Common myeloid progenitor, CD34-positive (primary cell): ENCODE measurements around the gene FBF1.
A peak's percentile ranks its signal among the peaks of the same experiment; 100 is the strongest.

ENCODE experiments used
- CTCF ChIA-PET: fragments of 350-600 bp; sonication (Branson Sonifier 250); formaldehyde crosslinking; loops from one replicate; lab custom pipeline; 2021; ENCODE audit warnings: antibody characterized with exemption; lab: Charles Lee
- POLR2A ChIA-PET: fragments of 350-600 bp; sonication (Branson Sonifier 250); formaldehyde crosslinking; loops from one replicate; lab custom pipeline; 2021; ENCODE audit warnings: antibody characterized with exemption; lab: Charles Lee
- DNase-seq, 3 donors: peaks; one replicate each; pipeline versions ENCODE4 v3.0.0 to v3.0.0-alpha.2; 2013
- H3K27ac ChIP-seq, 2 experiments: 1 replicate in 1 of 2; 2 replicates in 1 of 2; pipeline ENCODE4 v1.7.0; 2013; ENCODE audit warnings: inconsistent platforms in 2 of 2, low read length in 2 of 2, mild to moderate bottlenecking in 2 of 2, low read depth in 1 of 2, moderate library complexity in 1 of 2; ENCODE audit not compliant: severe bottlenecking in 2 of 2, insufficient read depth in 1 of 2, poor library complexity in 1 of 2
- H3K27me3 ChIP-seq, 5 experiments: replicated peaks in 2 of 5; 1 replicate in 3 of 5; 2 replicates in 2 of 5; pipeline versions ENCODE4 v1.6.1 to v1.7.0; 2013; ENCODE audit warnings: low read length in 4 of 5, mild to moderate bottlenecking in 2 of 5, moderate library complexity in 2 of 5, inconsistent platforms in 1 of 5; ENCODE audit not compliant: insufficient read depth in 5 of 5, control insufficient read depth in 4 of 5
- H3K36me3 ChIP-seq, 4 experiments: 1 replicate in 2 of 4; 2 replicates in 2 of 4; pipeline versions ENCODE4 v1.6.1 to v1.7.0; 2013; ENCODE audit warnings: low read length in 3 of 4, control low read depth in 1 of 4, mild to moderate bottlenecking in 1 of 4; ENCODE audit not compliant: control insufficient read depth in 4 of 4, insufficient read depth in 4 of 4
- H3K4me1 ChIP-seq, 4 experiments: 1 replicate in 3 of 4; 2 replicates in 1 of 4; pipeline versions ENCODE4 v1.6.1 to v1.7.1; 2013; ENCODE audit warnings: low read length in 3 of 4, mild to moderate bottlenecking in 3 of 4, control low read depth in 1 of 4, inconsistent platforms in 1 of 4, moderate library complexity in 1 of 4; ENCODE audit not compliant: control insufficient read depth in 4 of 4, insufficient read depth in 4 of 4; ENCODE audit errors: control extremely low read depth in 1 of 4
- H3K4me3 ChIP-seq, 7 experiments: 1 replicate in 4 of 7; 2 replicates in 3 of 7; pipeline versions ENCODE4 v1.5.1 to v1.7.0; 2013; ENCODE audit warnings: mild to moderate bottlenecking in 7 of 7, low read length in 6 of 7, moderate library complexity in 6 of 7, inconsistent platforms in 2 of 7, low read depth in 2 of 7, control low read depth in 1 of 7; ENCODE audit not compliant: insufficient read depth in 4 of 7, control insufficient read depth in 1 of 7; ENCODE audit errors: extremely low read depth in 1 of 7
- H3K9me3 ChIP-seq, 5 experiments: 1 replicate in 4 of 5; 2 replicates in 1 of 5; pipeline versions ENCODE4 v1.6.1 to v1.7.1; 2013; ENCODE audit warnings: low read length in 4 of 5, mild to moderate bottlenecking in 2 of 5, inconsistent platforms in 1 of 5, low read depth in 1 of 5, moderate library complexity in 1 of 5; ENCODE audit not compliant: control insufficient read depth in 4 of 5, insufficient read depth in 2 of 5; ENCODE audit errors: control extremely low read depth in 1 of 5
- WGBS: methylation state at CpG from one replicate; pipeline ENCODE4 v1.1.5; 2013; ENCODE audit not compliant: insufficient coverage; 5-methylcytosine and 5-hydroxymethylcytosine counted together

FBF1 gene

DNA sequence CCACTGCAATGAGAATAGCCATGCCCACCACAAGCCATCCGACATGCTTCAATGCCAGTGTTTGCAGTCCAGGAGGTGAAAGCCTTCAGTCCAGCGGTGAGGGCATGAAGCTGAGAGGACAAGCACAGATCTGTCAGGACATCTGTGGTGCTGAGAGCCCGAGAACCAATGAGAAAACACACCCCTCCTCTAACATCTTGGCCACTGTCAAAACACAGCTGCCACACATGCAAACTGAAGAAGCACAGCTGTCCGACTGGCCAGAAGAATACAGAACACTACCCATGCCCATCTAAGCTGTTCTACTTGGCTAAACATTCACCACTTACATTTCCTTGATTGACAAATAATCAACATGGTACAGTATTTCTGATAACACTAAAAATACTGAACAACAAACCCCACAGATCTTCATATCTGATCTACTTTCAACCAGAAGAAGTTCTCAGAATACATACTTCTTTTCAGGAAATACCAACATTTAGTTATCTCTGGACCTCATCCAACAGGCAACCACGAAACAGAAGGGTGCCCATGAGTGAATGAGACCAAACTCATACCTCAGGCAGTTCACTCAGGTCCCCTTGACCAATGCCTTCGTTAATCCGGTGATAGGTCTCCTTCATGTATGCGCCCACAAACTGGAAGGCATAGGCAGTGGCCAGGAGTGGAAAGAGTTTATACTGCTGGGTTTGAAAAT is 10.2 kb upstream of the FBF1 start:
- peaks cover 0 to 5% (median 2%) of the 10 kb centered on the region in 4 experiments for H3K4me1 ChIP-seq
- peak in 2 of 3 donors; percentile 16 to 26 for DNase-seq
- POLR2A ChIA-PET = interaction anchor here (0.6 kb wide), 1 partner anchor 41 kb away, joined by 3 read pairs; no protein-coding TSS in a partner anchor
- CTCF ChIA-PET = interaction anchor here (1.4 kb wide), 1 partner anchor 9 kb away, joined by 4 read pairs; no protein-coding TSS in a partner anchor
- H3K9me3 ChIP-seq = no peaks in the 10 kb centered on the region
- 83% methylated on average over 5 of the region's 8 CpGs for WGBS
- no peaks in the 10 kb centered on the region for H3K27me3 ChIP-seq
- H3K27ac ChIP-seq = peak overlapping the region in 1 of 2 experiments; percentile 16
- peaks cover 32 to 76% (median 52%) of the 10 kb centered on the region in 4 experiments for H3K36me3 ChIP-seq
- no peak overlapping the region for H3K4me3 ChIP-seq

DNA sequence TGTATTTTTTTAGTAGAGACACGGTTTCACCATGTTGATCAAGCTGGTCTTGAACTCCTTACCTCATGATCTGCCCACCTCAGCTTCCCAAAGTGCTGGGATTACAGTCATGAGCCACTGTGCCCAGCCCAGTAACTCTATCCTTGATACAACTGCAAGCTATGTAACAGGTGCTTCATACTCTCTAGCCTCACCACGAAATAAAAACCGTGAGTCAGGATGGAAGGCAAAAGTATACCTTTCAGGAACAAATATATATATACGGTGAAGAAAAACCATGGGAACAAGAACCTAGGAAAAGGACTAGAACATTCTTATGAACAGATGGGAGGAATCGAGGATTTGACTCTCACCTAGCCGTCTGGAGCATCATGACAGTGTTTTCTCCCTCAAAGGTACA is 9.6 kb upstream of the FBF1 start:
- ChIA-PET CTCF (interaction anchor here (0.9 to 1.4 kb wide), 2 partner anchors 9 to 55 kb away, joined by 3 to 4 read pairs; no protein-coding TSS in a partner anchor), POLR2A (no interaction called here)
- Histone ChIP-seq H3K4me1 (peaks cover 0 to 5% (median 2%) of the 10 kb centered on the region in 4 experiments), H3K4me3 (no peak overlapping the region), H3K9me3 (no peaks in the 10 kb centered on the region), H3K27ac (no peak overlapping the region), H3K36me3 (peaks cover 29 to 77% (median 50%) of the 10 kb centered on the region in 4 experiments), H3K27me3 (no peaks in the 10 kb centered on the region)
- 100% methylated on average over 5 of the region's 6 CpGs for WGBS
- no peak for DNase-seq

DNA sequence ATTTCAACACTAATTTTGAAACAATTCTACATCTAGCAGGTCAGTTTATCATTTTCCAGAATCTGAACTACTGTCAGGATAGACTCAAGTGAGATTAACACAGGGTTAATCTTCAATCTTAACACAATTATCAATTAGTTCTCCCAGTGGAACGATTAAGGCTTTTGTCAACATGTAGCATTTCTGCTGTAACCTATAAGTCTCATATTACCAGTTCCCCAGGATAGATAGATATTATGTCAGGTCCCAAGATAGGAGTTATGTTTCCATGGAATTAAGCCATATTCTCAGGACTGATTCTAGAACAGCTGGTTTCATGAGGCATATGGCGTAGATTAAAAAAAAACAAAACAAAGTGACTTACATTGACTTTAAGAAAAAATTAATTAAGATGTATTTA is 4.4 kb upstream of the FBF1 start:
- Histone ChIP-seq H3K36me3 (peaks cover 16 to 46% (median 31%) of the 10 kb centered on the region in 4 experiments), H3K27me3 (no peaks in the 10 kb centered on the region), H3K4me3 (no peak overlapping the region), H3K4me1 (peaks cover 0 to 12% (median 9%) of the 10 kb centered on the region in 4 experiments), H3K27ac (no peak overlapping the region), H3K9me3 (no peaks in the 10 kb centered on the region)
- DNase-seq = no peak
- ChIA-PET CTCF (interaction anchor here (0.8 kb wide), 1 partner anchor 120 kb away, joined by 3 read pairs; no protein-coding TSS in a partner anchor), POLR2A (no interaction called here)
- 50% methylated on average over 1 of the region's 2 CpGs for WGBS

DNA sequence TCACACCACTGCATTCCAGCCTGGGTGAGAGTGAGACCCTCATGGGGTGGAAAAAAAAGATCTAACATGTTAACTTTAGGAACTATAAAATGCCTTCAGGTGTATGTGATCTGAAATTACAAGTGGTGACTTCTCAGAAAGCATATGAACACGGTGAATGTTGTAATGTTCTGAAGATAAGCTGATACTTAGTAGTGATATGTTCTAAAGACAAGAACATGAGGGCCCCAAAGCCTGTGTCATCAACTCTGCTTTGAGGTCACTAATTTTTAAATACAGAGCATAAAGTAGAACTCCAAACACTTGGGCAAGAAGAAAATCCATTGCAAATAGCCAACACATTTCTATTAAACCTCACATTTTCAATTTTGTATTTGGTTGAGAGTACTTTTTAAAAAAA is 2.6 kb upstream of the FBF1 start:
- POLR2A ChIA-PET = interaction anchor here (0.8 kb wide), 1 partner anchor 22 kb away, joined by 3 read pairs; no protein-coding TSS in a partner anchor
- no peaks in the 10 kb centered on the region for H3K27me3 ChIP-seq
- peaks cover 8 to 31% (median 19%) of the 10 kb centered on the region in 4 experiments for H3K36me3 ChIP-seq
- DNase-seq = no peak
- peaks cover 0 to 13% (median 10%) of the 10 kb centered on the region in 4 experiments for H3K4me1 ChIP-seq
- no peaks in the 10 kb centered on the region for H3K9me3 ChIP-seq
- H3K4me3 ChIP-seq = no peak overlapping the region
- H3K27ac ChIP-seq = no peak overlapping the region
- CTCF ChIA-PET = interaction anchor here (1.0 kb wide), 1 partner anchor 10 kb away, joined by 3 read pairs; no protein-coding TSS in a partner anchor
- WGBS = 100% methylated on average over 1 of the region's 1 CpG

DNA sequence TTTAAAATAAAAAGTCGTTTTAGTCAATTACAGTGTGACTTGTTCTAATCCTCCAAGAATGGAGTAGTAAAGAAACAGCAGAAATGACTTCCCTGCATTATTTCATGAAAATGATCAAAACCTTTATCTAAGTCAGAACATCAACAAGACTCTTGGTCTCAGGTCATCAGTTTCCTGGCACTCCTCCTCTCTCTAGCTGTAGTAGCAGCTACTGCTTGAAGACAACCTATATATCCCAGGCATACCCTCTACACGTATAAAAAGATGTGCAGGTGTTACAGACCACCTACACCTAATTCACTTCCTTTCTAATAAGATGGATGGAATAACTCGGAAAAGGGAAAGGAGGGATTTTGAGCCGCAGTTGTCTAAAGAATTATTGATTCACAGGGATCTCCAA is 1.6 kb upstream of the FBF1 start:
- H3K36me3 ChIP-seq = peaks cover 5 to 22% (median 14%) of the 10 kb centered on the region in 4 experiments
- H3K27me3 ChIP-seq = no peaks in the 10 kb centered on the region
- H3K4me3 ChIP-seq = no peak overlapping the region
- DNase-seq = no peak
- POLR2A ChIA-PET = no interaction called here
- CTCF ChIA-PET = no interaction called here
- 100% methylated on average over 1 of the region's 4 CpGs for WGBS
- peaks cover 0 to 13% (median 10%) of the 10 kb centered on the region in 4 experiments for H3K4me1 ChIP-seq
- no peak overlapping the region for H3K27ac ChIP-seq
- H3K9me3 ChIP-seq = no peaks in the 10 kb centered on the region

DNA sequence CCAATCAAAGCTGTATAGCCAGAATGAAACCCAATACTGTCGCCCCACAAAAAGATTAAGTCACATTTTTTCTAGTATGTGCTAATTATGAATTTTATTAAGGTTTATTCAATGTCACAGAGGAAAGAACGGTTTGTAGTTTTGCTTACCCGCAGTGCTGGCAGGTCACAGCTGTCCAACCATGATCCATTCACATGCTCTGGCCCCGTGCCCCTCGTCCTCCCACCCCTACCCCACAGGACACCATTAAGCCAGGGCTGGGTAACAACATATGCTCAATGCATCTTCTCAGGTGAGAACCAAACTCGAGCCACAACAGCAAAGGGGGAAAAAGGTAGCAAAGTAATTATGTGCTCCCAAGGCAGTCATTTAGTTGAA is 589 bp upstream of the FBF1 start:
- CTCF ChIA-PET = interaction anchor here (0.9 to 1.2 kb wide), 2 partner anchors 73 to 84 kb away, joined by 3 to 4 read pairs; no protein-coding TSS in a partner anchor
- Histone ChIP-seq H3K27ac (peak overlapping the region in 1 of 2 experiments; percentile 85), H3K4me3 (peak overlapping the region in 6 of 7 experiments; percentile 39 to 90 (median 80)), H3K36me3 (peaks cover 3 to 15% (median 10%) of the 10 kb centered on the region in 4 experiments), H3K9me3 (no peaks in the 10 kb centered on the region), H3K4me1 (peaks cover 0 to 13% (median 10%) of the 10 kb centered on the region in 4 experiments), H3K27me3 (no peaks in the 10 kb centered on the region)
- 73% methylated on average over 3 of the region's 6 CpGs for WGBS
- no peak for DNase-seq
- POLR2A ChIA-PET = no interaction called here

DNA sequence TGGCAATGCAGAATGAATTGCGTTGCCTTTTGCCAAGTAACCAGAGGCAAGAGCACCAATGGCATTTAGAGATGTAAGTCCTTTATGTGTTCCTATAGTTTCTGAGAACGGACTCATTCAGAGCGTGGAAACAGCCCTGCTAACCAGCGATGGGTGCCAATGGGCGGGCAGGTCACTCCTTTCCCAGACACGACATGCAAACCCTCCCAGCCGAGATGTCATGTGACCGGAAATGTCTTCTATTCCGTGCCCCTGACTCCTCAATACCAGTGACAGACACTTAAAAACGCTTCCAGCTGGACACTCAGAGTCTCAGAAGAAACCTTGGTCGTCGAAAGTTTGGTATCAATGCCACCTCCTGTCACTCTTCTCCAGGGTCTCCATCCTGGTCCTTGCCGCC is 3.2 kb downstream of the FBF1 start:
- Histone ChIP-seq H3K4me3 (no peak overlapping the region), H3K4me1 (peaks cover 0 to 13% (median 10%) of the 10 kb centered on the region in 4 experiments), H3K9me3 (no peaks in the 10 kb centered on the region), H3K36me3 (peaks cover 0 to 2% (median 0%) of the 10 kb centered on the region in 4 experiments), H3K27ac (no peak overlapping the region), H3K27me3 (no peaks in the 10 kb centered on the region)
- CTCF ChIA-PET = interaction anchor here (1.6 kb wide), 1 partner anchor 12 kb away, joined by 7 read pairs; no protein-coding TSS in a partner anchor
- no peak for DNase-seq
- 94% methylated on average over 13 of the region's 13 CpGs for WGBS
- POLR2A ChIA-PET = no interaction called here
